ENCODE measurements around the gene FBXL17.
"Not testable (repeated sequence)": the region's sequence is repeated elsewhere in the genome, so short reads cannot be mapped to it uniquely, and the experiment has no call there.

FBXL17 gene
- total RNA-seq: 35.6 to 37.7 reads per million in 2 donors

DNA sequence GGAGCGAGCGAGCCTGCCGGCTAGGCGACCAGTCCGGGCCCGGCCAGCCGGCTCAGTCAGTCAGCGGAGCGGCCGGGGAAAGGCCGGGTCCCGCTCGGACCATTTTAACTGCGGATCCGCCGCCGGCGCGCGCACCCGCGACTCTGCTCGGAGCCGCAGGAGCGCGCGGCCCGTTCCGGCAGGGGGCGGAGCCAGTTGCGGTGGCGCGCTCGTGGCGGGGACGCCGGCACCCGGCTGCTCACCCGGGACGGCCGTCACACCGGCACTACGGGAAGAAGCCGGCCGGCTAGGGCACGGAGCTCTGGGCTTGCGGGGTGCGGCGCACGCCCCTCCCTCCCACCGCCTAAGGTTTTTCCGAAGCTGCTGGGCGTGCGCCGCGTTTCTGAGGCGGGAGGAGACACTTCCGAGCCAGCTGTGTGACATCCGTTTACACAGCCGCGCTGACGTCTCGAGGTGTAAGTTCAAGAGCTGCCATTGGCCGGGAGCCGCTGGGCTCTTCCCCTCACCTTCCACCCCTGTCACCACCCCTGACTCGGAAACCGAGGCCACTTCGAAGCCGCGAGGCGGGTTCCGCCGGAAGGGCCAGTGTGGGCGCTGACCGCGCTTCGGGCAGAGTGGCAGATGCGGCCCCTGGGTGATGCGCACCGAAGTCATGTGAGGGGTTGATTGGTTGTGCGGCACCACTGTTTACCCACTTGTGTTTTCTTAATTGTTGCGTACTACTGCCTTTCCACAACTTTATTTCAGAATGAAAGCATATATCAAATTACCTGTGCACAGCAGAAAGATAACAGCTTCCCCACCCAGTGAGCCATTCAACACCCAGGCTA, at the start of gene FBXL17:
Gene FBXL17, minus strand, starts transcription at position 145 of the 830 bp plus-strand sequence.
- peak; percentile 81 for DNase-seq

DNA sequence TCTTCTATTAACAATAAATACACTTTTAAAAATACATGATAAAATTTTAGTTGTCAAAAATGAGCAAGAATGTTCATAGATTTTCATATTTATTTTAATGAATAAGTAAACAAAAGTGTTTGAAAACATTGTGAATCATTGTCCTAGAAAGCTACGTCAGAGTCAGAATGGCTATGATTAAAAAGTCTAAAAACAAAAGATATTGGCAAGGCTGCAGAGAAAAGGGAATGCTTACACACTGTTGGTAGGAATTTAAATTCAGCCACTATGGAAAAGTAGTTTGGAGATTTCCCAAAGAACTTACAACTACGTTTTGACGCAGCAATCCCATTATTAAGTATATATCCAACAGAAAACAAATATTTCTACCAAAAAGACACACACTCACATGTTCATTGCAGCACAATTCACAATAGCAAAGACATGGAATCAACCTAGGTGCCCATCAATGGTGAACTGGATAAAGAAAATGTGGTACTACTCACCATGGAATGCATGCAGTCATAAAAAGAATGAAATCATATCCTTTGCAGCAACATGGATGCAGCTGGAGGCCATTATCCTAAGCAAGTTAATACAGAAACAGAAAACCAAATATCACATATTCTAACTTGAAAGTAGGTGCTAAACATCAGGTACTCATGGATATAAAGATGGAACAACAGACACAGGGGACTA, 49.2 kb upstream of the FBXL17 start:
- no peak for DNase-seq

DNA sequence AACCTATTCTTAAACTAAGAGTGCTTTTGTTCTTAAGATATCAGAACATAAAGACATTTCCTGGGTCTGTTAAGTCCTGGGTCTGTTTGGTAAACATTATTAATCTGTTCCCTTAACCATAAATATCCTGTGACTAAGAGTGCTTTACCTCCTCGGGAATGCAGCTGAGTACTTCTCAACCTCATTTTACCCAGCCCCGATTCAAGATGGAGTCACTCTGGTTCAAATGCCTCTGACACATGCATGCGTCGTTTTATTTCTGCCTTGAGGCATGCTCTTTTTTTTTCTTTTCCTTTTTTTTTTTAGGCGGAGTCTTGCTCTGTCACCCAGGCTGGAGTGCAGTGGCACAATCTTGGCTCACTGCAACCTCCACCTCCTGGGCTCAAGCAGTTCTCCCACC, 39.8 kb upstream of the FBXL17 start:
- DNase-seq: no peak

DNA sequence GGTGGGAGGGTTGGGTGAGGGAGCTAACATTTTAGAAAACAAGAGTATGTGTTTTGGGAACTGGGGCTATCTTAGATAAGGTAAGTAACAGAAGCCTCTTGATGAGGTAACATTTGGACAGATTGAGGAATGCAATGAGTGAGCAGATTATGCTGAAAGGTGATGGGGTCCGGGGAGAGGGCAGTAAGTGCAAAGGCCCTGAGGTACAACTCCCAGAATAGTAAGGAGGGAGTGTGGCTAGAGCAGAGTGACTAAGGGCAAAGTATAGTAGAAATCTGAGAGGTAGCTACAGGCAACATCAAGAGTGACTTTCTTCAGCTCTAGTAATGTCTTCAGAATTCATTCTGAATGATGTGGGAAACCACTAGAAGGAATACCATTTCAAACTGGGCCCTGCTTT, 38.9 kb upstream of the FBXL17 start:
- no peak for DNase-seq

DNA sequence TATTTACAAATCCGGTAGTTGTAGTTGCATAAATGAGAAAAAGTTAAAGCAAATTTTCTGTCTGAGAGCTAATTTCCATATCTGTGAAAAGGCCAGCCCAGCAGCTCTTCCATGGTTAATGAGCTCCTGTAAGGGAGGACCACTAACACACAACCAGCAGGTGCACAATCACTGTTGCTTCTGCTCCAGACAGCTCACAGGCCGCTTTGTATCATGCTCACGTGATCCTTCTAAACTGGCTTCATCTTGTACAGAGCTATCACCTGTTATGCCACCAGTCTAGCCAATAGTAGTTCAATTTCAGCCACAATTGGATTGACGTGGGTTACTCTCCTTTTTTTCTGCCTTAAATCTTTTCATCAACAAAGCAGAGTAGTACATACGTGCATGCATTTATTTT, 38.3 kb upstream of the FBXL17 start:
- no peak for DNase-seq

DNA sequence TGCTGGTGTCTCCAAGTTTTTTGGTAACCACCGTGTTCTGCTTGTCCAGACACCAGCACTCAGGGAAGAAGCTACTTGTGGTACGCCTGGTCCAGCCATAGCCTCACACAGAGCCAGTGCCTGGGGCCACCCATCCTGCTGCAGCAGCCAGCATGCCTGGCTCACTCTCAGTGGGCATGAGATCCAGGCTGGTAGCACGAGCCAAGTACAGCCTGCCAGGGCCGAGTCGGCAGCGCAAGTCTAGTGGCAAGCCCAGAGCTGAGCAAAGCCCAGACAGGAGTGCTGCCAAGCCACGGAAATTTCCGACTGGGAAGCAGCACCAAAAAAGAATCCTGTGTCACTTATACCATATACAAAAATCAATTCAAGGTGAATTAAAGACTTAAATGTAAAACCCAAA, 36.3 kb upstream of the FBXL17 start:
- peak; percentile 3 for DNase-seq

DNA sequence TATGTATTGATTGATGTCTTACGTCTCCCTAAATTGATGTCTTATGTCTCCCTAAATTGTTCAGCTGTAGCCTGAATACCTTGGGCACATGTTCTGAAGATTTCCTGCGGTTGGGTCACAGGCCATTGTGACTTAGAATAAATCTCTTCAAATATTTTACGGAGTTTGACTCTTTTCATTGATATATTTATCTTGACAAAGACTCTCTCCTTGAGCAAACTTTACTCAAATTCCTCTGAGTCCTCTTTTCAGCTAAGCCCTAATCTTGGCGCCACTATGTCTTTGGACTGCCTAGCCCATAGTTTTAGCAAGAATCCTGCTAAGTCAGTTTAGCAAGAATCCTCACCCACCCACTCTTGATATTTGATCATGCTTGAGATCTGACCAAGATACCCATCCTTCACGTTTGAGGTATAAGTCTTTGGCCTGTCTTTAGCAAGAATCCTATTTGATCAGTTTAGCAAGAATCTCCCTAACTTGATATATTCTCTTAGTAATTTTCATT, 35.3 kb upstream of the FBXL17 start:
- DNase-seq: no peak

DNA sequence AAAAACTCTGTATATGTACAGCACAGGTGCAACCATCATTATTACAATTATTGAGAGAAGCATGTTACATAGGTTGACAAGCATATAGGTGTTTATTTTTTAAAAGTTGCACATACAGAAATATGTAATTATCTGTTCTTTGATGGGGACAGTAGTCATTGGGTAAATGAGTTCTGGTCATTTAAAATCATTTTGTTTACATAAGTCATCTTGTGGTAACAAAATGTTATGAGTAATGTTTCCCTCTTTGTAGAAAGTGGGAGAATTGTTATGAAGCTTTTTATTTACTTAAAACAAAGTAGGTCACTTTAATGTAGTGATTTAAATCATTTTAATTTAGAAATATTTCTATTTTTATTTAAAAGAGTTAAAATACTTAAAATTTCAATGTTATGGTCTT, 33.8 kb upstream of the FBXL17 start:
- no peak for DNase-seq

DNA sequence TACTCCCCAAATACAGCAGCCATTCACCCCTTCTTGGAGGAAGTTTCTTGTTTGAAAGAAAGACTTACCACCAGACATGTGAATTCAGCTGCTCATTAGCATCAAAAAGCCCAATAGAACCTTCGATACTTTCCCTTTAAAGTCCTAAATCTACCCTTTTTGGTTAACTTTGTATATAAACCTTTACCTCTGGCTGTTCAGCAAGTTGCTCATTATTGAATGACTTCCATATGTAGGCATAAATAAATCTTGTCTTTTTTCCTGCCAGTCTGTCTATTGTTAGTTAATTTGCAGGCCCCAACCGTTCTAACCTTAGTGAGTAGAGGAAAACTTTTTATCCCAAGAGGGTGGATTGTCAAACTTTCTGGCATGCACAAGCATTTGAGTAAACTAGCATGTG, 27.9 kb upstream of the FBXL17 start:
- no peak for DNase-seq

DNA sequence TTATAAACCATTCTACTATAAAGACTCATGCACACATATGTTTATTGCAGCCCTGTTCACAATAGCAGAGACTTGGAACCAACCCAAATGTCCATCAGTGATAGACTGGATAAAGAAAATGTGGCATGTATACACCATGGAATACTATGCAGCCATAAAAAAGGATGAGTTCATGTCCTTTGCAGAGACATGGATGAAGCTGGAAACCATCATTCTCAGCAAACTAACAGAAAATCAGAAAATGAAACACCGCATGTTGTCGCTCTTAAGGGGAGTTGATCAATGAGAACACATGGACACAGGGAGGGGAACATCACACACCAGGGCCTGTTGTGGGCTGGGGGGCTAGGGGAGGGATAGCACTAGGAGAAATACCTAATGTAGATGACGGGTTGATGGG, 23.3 kb upstream of the FBXL17 start:
- DNase-seq: not testable (repeated sequence)

DNA sequence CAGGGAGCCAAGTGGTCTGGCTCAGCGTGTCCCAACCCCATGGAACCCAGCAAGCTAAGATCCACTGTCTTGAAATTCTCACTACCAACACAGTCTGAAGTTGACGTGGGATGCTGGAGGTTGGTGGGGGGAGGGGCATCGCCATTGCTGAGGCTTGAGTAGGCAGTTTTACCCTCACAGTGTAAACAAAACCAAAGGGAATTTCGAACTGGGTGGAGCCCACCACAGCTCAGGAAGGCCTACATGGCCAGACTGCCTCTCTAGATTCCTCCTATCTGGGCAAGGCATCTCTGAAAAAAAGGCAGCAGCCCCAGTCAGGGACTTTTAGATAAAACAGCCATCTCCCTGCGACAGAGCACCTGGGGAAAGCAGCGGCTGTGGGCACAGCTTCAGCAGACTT, 17.1 kb upstream of the FBXL17 start:
- no peak for DNase-seq

DNA sequence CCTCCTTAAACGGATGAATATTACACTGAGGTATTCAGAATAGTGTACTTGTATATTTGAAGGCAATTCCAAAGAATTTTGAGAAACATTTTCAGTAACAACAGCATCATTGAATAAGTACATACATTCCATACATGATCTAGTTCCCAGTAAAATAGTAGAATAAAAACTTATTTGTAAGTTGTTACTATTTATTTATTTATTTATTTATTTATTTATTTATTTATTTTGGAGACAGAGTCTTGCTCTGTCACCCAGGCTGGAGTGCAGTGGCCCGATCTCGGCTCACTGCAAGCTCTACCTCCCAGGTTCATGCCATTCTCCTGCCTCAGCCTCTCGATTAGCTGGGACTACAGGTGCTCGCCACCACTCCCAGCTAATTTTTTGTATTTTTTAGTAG, 14.9 kb upstream of the FBXL17 start:
- DNase-seq: not testable (repeated sequence)

DNA sequence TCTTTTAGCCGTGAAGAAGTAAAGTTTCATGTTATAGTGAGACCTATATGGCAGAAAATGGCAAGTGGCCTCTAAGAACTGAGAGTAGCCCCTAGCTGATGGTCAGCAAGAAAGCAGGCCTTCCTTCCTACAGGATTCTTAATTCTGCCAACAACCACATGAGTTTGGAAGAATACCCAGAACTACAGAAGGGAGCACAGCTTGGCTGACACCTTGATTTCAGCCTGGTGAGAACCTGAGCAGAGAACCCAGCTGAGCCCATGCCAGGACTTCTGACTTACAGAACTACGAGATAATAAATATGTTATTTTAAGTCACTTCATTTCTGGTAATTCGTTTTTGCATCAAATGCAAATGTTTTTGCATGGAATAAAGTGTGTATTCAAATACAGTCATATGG, 5.9 kb upstream of the FBXL17 start:
- DNase-seq: no peak

DNA sequence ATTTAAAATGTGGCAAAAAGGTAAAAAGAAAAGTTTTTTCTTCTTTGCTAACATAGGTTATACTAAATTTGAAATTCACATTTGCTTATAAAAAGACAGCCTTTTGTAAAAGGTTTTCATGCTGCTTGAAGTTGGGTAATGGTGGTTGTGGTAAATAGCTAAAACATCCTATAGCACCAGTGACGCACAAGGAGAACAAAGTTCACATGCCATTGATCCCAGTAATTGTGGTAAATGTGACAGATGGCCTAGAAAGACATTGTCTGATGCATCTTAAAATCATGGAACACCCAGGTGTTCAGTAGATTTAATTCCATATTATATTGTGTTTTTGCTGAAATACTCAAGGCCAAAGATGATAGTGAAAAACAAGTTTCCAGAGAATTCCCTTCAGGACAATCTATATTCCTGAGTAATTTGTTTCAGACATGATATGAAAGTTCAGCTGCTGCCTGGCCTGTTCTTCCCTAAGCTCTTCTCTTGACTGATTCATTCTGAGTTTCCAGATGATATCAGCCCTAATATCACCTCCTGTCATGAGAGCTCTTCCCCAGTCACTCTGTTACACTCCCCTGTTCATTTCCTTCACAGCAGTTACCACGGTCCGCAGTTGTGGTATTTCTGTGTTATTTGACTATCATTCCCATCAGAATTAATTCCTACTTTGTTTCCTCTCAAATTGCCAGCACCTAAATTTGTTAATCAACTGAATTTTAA, 4.6 kb upstream of the FBXL17 start:
- DNase-seq: no peak

DNA sequence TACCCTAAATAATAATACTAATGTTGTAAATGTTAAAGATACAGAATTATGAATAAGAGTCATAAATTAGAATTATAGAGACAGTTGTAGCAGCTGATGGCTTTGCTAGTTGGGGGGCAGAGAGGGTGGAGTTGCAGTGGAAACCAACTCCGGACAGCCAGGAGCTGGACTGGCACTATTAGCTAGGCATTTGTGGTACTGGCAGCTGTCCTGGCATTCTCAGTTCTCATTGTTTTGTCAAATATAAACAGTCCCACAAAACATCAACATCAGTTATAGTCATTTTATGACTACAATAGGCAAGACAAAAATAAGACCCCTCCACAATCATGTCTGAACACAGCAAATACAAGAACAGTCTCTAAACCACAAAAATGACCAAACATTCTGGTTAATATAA, 2.8 kb upstream of the FBXL17 start:
- no peak for DNase-seq

DNA sequence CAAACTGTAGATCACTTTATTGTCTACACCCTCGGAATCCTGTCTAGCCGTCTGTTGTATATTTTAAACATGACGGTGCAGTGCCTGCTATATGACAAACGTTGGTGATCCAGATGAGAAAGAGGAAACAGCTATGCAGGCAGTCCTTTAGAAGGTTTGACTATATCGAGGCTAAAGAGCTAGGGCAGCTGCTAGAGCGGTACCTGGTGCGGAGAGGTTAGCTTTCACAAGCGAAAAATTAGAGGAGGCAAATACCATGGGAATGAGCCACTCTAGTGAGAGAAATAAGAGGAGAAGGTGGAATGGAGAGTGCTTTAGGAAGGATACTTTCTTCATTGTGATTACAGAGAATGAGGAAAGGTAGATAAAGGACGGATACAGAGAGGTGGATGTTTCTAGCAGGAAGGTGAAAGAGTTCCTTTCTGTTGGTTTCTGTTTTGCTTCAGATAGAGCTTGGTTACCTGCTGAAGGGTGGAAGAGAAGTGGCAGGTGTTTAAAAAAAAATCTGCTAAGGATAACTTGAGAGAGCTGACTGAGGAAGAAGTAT, 959 bp upstream of the FBXL17 start:
- DNase-seq: no peak

DNA sequence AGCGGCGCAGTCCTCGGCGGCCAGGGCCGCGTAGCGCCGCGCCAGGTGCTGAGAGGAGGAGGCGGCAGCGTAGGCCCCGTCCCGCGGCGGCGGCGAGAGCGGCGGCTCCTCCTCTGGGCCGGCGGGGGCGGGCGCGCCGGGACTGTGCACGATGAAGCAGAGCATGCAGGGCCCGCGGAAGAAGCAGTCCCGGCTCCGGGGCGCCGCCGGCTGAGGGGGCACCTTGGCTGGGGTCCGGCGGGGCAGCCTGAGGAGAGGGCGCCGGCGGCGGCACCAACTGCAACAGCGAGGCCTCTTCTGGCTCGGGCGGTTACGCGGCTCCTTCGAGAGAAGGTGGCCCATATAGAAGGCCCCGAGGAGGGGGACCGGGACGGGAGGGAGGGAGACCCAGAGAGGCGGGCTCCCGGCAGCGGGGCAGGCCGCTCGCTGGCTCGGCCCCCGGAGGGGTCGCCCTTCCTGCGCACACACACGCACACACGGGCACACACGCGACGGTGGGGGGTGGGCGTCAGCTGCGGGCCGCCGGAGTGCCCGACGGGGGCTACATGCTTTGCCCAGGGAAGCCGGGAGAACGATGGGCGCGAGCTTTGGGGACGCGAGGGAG, 446 bp downstream of the FBXL17 start:
- DNase-seq: peak; percentile 69

DNA sequence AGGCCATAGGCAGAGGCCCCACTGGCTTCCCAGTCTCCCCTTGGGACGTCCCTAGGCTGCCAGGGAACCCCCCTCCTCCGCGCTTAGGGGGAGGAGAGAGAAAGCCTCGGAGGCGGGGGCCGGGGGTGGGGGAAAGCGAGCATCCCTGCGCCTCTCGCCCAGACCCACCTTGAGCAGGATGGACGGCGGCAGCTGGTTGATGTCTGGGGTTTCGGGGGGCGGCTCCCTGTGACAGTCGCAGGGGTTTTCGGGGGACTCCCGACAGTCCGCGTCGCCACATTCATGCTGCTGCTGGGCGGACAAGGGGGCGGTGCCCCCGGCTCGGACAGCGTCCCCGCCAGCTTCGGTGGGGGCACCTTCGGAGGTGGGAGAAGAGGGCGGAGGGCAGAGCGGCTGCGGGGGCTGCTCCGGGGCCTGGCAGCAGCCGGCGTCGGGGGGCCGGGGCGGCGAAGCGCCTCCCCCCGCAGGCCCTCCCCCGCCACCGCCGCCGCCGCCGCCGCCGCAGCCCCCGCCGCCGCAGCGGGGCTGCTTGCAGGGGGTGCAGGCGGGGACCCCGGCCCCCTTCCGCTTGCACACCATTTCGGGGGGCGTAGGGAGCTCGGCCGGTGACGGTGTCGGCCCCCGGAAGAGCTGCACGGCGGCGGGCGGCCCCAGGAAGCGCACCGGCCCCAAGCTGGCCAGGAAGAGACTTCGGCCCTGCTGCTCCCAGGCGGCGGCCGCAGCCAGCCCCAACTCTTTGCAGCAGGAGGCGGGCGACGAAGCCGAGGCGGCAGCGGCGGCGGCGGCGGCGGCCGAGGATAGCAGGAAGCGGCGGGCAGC, 1.2 kb downstream of the FBXL17 start:
- DNase-seq: peak; percentile 49

DNA sequence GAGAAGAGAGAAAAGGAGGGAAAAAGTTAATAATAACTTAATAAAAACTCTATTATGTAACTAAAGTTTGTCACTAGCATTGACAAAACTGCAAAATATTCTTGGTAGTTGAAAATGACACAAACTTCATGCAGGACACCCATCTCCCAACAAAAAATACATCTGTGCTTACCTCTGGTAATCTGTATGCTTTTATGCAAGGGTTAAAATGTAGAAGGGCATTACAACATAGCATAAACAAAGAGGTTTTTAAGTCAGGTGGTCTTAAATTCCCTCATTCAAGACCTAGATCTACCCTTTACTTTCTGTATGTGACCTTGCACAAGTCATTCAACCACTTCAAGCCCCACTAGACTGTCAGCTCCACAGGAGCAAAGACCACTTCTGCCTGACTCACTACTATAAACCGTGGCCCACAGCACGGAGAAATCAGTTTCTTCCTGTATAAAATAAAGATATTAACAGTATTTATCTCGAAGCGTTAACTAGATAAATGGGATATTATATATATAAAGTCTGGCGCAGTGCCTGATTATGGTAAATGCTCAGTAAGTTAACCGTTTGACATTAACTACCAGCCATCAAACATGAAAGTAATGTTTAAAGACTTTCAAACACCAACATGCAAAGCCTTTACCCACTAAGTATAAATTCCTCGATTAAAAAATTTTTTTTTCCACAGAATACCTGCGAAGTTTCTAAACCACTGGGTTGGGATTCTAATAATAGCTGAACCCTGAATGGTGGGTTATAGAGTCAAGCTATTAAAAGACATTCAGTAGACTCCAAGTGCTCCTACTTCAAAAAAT, 2.0 kb downstream of the FBXL17 start:
- DNase-seq: no peak

DNA sequence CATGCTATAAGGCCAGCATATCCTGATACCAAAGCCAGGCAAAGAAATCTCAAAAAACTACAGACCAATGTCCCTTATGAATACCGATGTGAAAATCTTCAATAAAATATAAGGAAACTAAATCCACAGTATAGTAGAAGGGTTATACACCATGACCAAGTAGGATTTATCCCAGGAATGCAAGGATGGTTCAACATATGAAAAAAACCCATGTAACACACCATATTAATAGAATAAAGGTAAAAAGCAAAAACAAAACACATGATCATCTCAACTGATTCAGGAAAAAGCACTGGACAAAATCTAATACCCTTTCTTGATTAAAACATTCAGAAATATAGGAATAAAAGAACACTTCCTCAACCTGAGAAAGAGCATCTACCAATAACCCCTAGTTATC, 6.1 kb downstream of the FBXL17 start:
- no peak for DNase-seq

DNA sequence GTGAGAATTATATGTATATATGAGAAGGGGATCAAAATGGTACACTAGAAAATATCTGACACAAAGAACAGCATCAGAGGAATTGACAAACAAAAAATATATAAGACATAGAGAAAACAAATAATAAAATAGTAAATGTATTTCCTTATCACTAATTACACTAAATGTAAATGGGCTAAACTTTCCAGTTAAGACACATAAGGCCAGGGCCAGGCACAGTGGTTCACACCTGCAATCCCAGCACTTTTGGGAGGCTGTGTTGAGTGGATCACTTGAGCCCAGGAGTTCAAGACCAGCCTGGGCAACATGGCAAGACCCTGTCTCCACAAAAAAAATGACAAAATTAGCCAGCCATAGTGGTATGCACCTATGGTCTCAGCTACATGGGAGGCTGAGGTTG, 8.5 kb downstream of the FBXL17 start:
- DNase-seq: no peak

All from activated gamma-delta T cell (primary cell).